Kidney (tissue), 14 donors: ENCODE data around the gene NOVA1. TPM values are rescaled to one million over a fixed set of nuclear protein-coding genes. Genes with fewer than 3 reads are reported as not detected.

Experiments
- DNase-seq, 5 donors: peaks; one replicate each; pipeline ENCODE4 v3.0.0-alpha.2; 2013 to 2020
- FAIRE-seq: peaks from 2 replicates; lab custom pipeline; 2012; peaks lifted over from hg19 to GRCh38; lab: Jason Lieb, UNC
- H3K27ac ChIP-seq, 2 donors: one replicate each; pipeline ENCODE4 v1.7.0; 2013; ENCODE audit warnings: low read depth in 2 of 2, low read length in 2 of 2, inconsistent platforms in 1 of 2
- H3K27me3 ChIP-seq: one replicate; pipeline ENCODE4 v1.7.1; 2013; ENCODE audit warnings: low read length, inconsistent platforms; ENCODE audit not compliant: control insufficient read depth, insufficient read depth
- H3K36me3 ChIP-seq, 3 donors: one replicate each; pipeline versions ENCODE4 v1.7.0 to v1.7.1; 2013; ENCODE audit warnings: low read length in 3 of 3, control low read depth in 1 of 3, inconsistent platforms in 1 of 3; ENCODE audit not compliant: insufficient read depth in 3 of 3, control insufficient read depth in 2 of 3
- H3K4me1 ChIP-seq, 3 donors: one replicate each; pipeline versions ENCODE4 v1.7.0 to v1.7.1; 2013; ENCODE audit warnings: low read length in 3 of 3, inconsistent platforms in 1 of 3, low read depth in 1 of 3; ENCODE audit not compliant: control insufficient read depth in 2 of 3, insufficient read depth in 2 of 3
- H3K4me3 ChIP-seq, 3 donors: one replicate each; pipeline versions ENCODE4 v1.7.0 to v1.8.1; 2013; ENCODE audit warnings: low read length in 3 of 3, control low read depth in 1 of 3, inconsistent platforms in 1 of 3
- H3K9ac ChIP-seq, 3 donors: one replicate each; pipeline versions ENCODE4 v1.7.0 to v1.7.1; 2013; ENCODE audit warnings: low read length in 3 of 3, control low read depth in 1 of 3, inconsistent platforms in 1 of 3
- H3K9me3 ChIP-seq, 3 donors: one replicate each; pipeline versions ENCODE4 v1.7.0 to v1.7.1; 2013; ENCODE audit warnings: low read length in 3 of 3, control low read depth in 1 of 3, inconsistent platforms in 1 of 3; ENCODE audit not compliant: control insufficient read depth in 2 of 3, insufficient read depth in 1 of 3
- CTCF ChIP-seq: IDR thresholded peaks from 3 replicates; pipeline ENCODE4 v1.5.1; 2012; ENCODE audit warnings: mild to moderate bottlenecking, moderate library complexity, borderline replicate concordance; ENCODE audit not compliant: insufficient read depth; ENCODE audit errors: extremely low read depth
- intact Hi-C: fragments of 100-400 bp; cut with DNase I; formaldehyde crosslinking; loops from one replicate; pipeline ENCODE4 v1.11.1; 2022
- polyA plus RNA-seq: library from polyadenylated mRNA; stranded (reverse); fragments of 350-450 nt; fragmentation: Illumina TruSeq; extraction: RNeasy Lipid Tissue Mini Kit (QIAGEN cat#74804); gene quantifications from one replicate; pipeline ENCODE4 v1.2.3, GENCODE V29; 2014; ENCODE audit warnings: low read depth, low replicate concordance; ENCODE audit not compliant: insufficient read depth
- total RNA-seq: library from RNA; stranded (reverse); fragmentation: NEBNext Ultra II Directional; extraction: Animal tissue kit (Norgen Biotek cat#: 25700); gene quantifications from one replicate; pipeline ENCODE4 v1.2.1, GENCODE V29; 2021
- donor health status: control.
- donor health status: control.
- donor health status: control.
- donor health status: control.
- donor health status: control.
- donor health status: DM: yes; HTN: yes; CAD: no.
- donor health status: Normal renal cell carcinoma (clear cell type).

Gene NOVA1
- total and polyA plus RNA-seq, 2 donors from 2014 or later, result 10.2 to 15.0 TPM

- Histone ChIP-seq H3K9me3 (no peaks in the 10 kb centered on the region), H3K27me3 (no peaks in the 10 kb centered on the region), H3K9ac (no peak overlapping the region), H3K36me3 (no peaks in the 10 kb centered on the region), H3K4me1 (no peaks in the 10 kb centered on the region), H3K27ac (no peak overlapping the region), H3K4me3 (no peak overlapping the region)
- FAIRE-seq (no peak), DNase-seq (no peak)
- TF ChIP-seq CTCF, result no peak
- intact Hi-C loops, result no loop called here
These were observed 187.6 kb downstream of the NOVA1 start for GRCh38 chr14:26410189-26410685.

- TF ChIP-seq CTCF, result no peak
- Histone ChIP-seq H3K27me3 (no peaks in the 10 kb centered on the region), H3K27ac (no peak overlapping the region), H3K36me3 (no peaks in the 10 kb centered on the region), H3K9me3 (no peaks in the 10 kb centered on the region), H3K9ac (no peak overlapping the region), H3K4me3 (no peak overlapping the region), H3K4me1 (no peaks in the 10 kb centered on the region)
- FAIRE-seq (no peak), DNase-seq (no peak)
- intact Hi-C loops, result no loop called here
These were observed 192.9 kb downstream of the NOVA1 start for GRCh38 chr14:26404927-26405326.

- intact Hi-C loops, result no loop called here
- Histone ChIP-seq H3K27ac (no peak overlapping the region), H3K36me3 (no peaks in the 10 kb centered on the region), H3K27me3 (no peaks in the 10 kb centered on the region), H3K4me3 (no peak overlapping the region), H3K4me1 (no peaks in the 10 kb centered on the region), H3K9me3 (no peaks in the 10 kb centered on the region), H3K9ac (no peak overlapping the region)
- no peak for DNase-seq
- no peak for FAIRE-seq
- no peak for TF ChIP-seq CTCF
These were observed 194.1 kb downstream of the NOVA1 start for GRCh38 chr14:26403760-26404159.

GRCh38 chr14:26402126-26402525, 195.7 kb downstream of the NOVA1 start:
- H3K4me3 ChIP-seq, result no peak overlapping the region
- no peak overlapping the region for H3K27ac ChIP-seq
- no peak for FAIRE-seq
- H3K36me3 ChIP-seq, result no peaks in the 10 kb centered on the region
- no peak for DNase-seq
- no peak for TF ChIP-seq CTCF
- intact Hi-C loops, result no loop called here
- no peaks in the 10 kb centered on the region for H3K4me1 ChIP-seq
- no peaks in the 10 kb centered on the region for H3K9me3 ChIP-seq
- no peaks in the 10 kb centered on the region for H3K27me3 ChIP-seq
- H3K9ac ChIP-seq, result no peak overlapping the region
